ENCODE measurements around the gene MACF1.

Gene MACF1

DNA sequence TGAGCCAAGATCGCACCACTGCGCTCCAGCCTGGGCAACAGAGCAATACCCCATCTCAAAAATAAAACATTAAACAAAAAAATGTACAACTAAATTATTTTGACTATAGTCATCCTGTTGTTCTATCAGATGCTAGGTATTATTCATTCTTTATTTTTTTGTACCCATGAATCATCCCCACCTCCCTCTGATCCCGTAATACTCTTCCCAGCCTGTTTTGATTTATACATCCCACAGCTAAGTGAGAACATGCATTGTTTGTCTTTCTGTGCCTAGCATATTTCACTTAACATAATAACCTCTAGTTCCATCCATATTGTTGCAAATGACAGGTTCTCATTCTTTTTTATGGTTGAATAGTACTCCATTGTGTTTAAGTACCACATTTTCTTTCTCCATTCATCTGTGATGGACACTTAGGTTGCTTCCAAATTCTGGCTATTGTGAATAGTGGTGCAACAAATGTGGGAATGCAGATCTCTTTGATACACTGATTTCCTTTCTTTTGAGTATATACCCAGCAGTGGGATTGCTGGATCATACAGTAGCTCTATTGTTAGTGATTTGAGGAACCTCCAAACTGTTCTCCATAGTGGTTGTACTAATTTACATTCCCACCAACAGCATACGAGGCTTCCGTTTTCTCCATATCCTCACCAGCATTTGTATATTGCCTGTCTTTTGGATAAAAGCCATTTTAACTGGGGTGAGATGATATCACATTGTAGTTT, 84.4 kb downstream of the MACF1 start:
- no peaks in the 10 kb centered on the region for H3K9me3 ChIP-seq (ENCODE audit: insufficient read depth, low read depth, low read length)
- no peak for DNase-seq
- no CpG with 5 or more reads among the region's 5 CpGs for WGBS (ENCODE audit: extremely low coverage, insufficient coverage, insufficient read length)
- H3K79me2 ChIP-seq (ENCODE audit: control insufficient read depth, insufficient read depth, low read length, poor library complexity): no peaks in the 10 kb centered on the region
- no peak overlapping the region for H4K12ac ChIP-seq (ENCODE audit: low read depth, low read length)
- no peaks in the 10 kb centered on the region for H3K4me1 ChIP-seq (ENCODE audit: control insufficient read depth in 1 of 2, insufficient read depth in 2 of 2, low read length in 2 of 2)
- no peaks in the 10 kb centered on the region for H3K79me1 ChIP-seq (ENCODE audit: low read length)
- H2BK12ac ChIP-seq (ENCODE audit: low read length): no peak overlapping the region
- no peak overlapping the region for H2BK5ac ChIP-seq (ENCODE audit: low read depth, low read length, poor library complexity)
- H4K91ac ChIP-seq (ENCODE audit: low read depth, low read length): no peak overlapping the region
- H3K23ac ChIP-seq (ENCODE audit: low read length): no peak overlapping the region
- H3K4me2 ChIP-seq (ENCODE audit: low read length): no peak overlapping the region
- H3K4me3 ChIP-seq (ENCODE audit: low read depth, low read length): no peak overlapping the region
- H3K27ac ChIP-seq (ENCODE audit: low read depth, low read length): no peak overlapping the region
- no peak overlapping the region for H2BK120ac ChIP-seq (ENCODE audit: insufficient read depth, low read length, poor library complexity)
- no peak overlapping the region for H3K14ac ChIP-seq (ENCODE audit: low read length)
- H3K4ac ChIP-seq (ENCODE audit: low read depth, low read length): no peak overlapping the region
- H3K27me3 ChIP-seq (ENCODE audit: insufficient read depth, low read length): no peaks in the 10 kb centered on the region
- peaks cover 25 to 45% of the 10 kb centered on the region in 2 experiments for H3K36me3 ChIP-seq (ENCODE audit: control insufficient read depth in 1 of 2, insufficient read depth in 2 of 2, low read length in 2 of 2)
- no peak overlapping the region for H4K8ac ChIP-seq (ENCODE audit: low read depth, low read length)
- H2AK5ac ChIP-seq (ENCODE audit: low read length): no peak overlapping the region
- H3K18ac ChIP-seq (ENCODE audit: low read length): no peak overlapping the region
- no peak overlapping the region for H3K9ac ChIP-seq (ENCODE audit: low read length)
- H2AFZ ChIP-seq (ENCODE audit: insufficient read depth, low read length, poor library complexity): no peak overlapping the region

DNA sequence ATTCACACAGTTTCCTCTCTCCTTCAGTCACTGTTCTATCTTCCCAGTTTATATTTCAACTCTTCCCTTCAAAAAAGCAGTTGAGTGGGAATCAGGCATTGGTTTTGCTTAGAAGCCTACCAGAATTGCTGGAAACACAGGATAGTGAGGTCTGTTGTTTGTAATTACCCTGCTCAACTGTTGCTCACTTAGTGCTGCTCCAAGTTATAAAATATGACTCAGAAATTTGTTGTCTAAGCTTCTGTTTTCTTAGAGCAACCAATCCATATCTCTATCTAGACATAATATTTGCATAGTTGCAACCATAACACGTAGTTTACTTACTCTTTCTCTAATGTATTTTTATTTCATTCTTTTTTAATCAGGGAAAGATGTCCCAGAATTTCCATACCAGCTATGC, 87.9 kb downstream of the MACF1 start:
- H3K79me1 ChIP-seq (ENCODE audit: low read length): no peaks in the 10 kb centered on the region
- H3K79me2 ChIP-seq (ENCODE audit: control insufficient read depth, insufficient read depth, low read length, poor library complexity): no peaks in the 10 kb centered on the region
- no peak overlapping the region for H3K14ac ChIP-seq (ENCODE audit: low read length)
- no peaks in the 10 kb centered on the region for H3K4me1 ChIP-seq (ENCODE audit: control insufficient read depth in 1 of 2, insufficient read depth in 2 of 2, low read length in 2 of 2)
- WGBS (ENCODE audit: extremely low coverage, insufficient coverage, insufficient read length): no CpG with 5 or more reads among the region's 1 CpG
- H3K4ac ChIP-seq (ENCODE audit: low read depth, low read length): no peak overlapping the region
- H3K27ac ChIP-seq (ENCODE audit: low read depth, low read length): no peak overlapping the region
- DNase-seq: no peak
- no peak overlapping the region for H4K12ac ChIP-seq (ENCODE audit: low read depth, low read length)
- no peak overlapping the region for H4K8ac ChIP-seq (ENCODE audit: low read depth, low read length)
- no peak overlapping the region for H2AFZ ChIP-seq (ENCODE audit: insufficient read depth, low read length, poor library complexity)
- H2BK5ac ChIP-seq (ENCODE audit: low read depth, low read length, poor library complexity): no peak overlapping the region
- H2BK12ac ChIP-seq (ENCODE audit: low read length): no peak overlapping the region
- H2AK5ac ChIP-seq (ENCODE audit: low read length): no peak overlapping the region
- no peaks in the 10 kb centered on the region for H3K27me3 ChIP-seq (ENCODE audit: insufficient read depth, low read length)
- H3K4me2 ChIP-seq (ENCODE audit: low read length): no peak overlapping the region
- H3K36me3 ChIP-seq (ENCODE audit: control insufficient read depth in 1 of 2, insufficient read depth in 2 of 2, low read length in 2 of 2): peaks cover 18 to 38% of the 10 kb centered on the region in 2 experiments
- no peak overlapping the region for H3K23ac ChIP-seq (ENCODE audit: low read length)
- H3K9ac ChIP-seq (ENCODE audit: low read length): no peak overlapping the region
- no peak overlapping the region for H2BK120ac ChIP-seq (ENCODE audit: insufficient read depth, low read length, poor library complexity)
- H3K9me3 ChIP-seq (ENCODE audit: insufficient read depth, low read depth, low read length): no peaks in the 10 kb centered on the region
- no peak overlapping the region for H4K91ac ChIP-seq (ENCODE audit: low read depth, low read length)
- no peak overlapping the region for H3K18ac ChIP-seq (ENCODE audit: low read length)
- no peak overlapping the region for H3K4me3 ChIP-seq (ENCODE audit: low read depth, low read length)

DNA sequence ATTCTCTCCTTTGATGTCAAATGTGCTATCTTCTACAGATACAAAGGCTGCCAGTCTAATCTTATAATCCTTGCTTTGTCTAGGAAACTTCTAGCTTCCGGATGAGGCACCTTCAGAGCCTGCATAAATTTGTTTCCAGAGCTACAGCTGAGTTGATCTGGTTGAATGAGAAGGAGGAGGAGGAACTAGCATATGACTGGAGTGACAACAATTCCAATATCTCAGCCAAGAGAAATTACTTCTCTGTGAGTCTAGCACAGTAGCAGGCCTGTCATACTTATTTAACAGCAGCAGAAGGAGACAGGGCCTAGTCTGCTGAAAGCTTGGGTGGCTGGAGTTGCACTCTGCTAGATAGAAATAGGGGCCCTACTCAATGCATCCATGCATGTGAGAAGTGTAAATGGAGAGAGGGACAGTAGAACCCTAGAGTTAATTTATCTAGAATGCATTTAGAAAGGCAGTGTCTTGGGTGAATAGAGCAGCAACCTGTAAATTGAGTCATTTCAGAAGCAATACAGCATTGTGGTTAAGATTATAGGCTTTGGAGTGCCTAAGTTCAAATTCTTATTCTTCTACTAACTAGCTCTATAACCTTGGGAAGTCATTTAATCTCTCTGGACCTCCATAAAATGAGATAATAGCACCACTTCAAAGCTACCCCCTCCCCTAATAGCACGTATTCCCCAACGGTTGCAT, 89.0 kb downstream of the MACF1 start:
- Histone ChIP-seq H3K36me3 (ENCODE audit: control insufficient read depth in 1 of 2, insufficient read depth in 2 of 2, low read length in 2 of 2) (peaks cover 10 to 33% of the 10 kb centered on the region in 2 experiments), H2AK5ac (ENCODE audit: low read length) (no peak overlapping the region), H4K12ac (ENCODE audit: low read depth, low read length) (no peak overlapping the region), H4K8ac (ENCODE audit: low read depth, low read length) (no peak overlapping the region), H3K18ac (ENCODE audit: low read length) (no peak overlapping the region), H3K4me3 (ENCODE audit: low read depth, low read length) (no peak overlapping the region), H3K79me2 (ENCODE audit: control insufficient read depth, insufficient read depth, low read length, poor library complexity) (no peaks in the 10 kb centered on the region), H3K9ac (ENCODE audit: low read length) (no peak overlapping the region), H4K91ac (ENCODE audit: low read depth, low read length) (no peak overlapping the region), H3K9me3 (ENCODE audit: insufficient read depth, low read depth, low read length) (no peaks in the 10 kb centered on the region), H3K23ac (ENCODE audit: low read length) (no peak overlapping the region), H2BK120ac (ENCODE audit: insufficient read depth, low read length, poor library complexity) (no peak overlapping the region), H3K4me2 (ENCODE audit: low read length) (no peak overlapping the region), H3K14ac (ENCODE audit: low read length) (no peak overlapping the region), H3K4me1 (ENCODE audit: control insufficient read depth in 1 of 2, insufficient read depth in 2 of 2, low read length in 2 of 2) (no peaks in the 10 kb centered on the region), H2AFZ (ENCODE audit: insufficient read depth, low read length, poor library complexity) (no peak overlapping the region), H3K79me1 (ENCODE audit: low read length) (no peaks in the 10 kb centered on the region), H3K4ac (ENCODE audit: low read depth, low read length) (no peak overlapping the region), H2BK12ac (ENCODE audit: low read length) (no peak overlapping the region), H3K27me3 (ENCODE audit: insufficient read depth, low read length) (no peaks in the 10 kb centered on the region), H2BK5ac (ENCODE audit: low read depth, low read length, poor library complexity) (no peak overlapping the region), H3K27ac (ENCODE audit: low read depth, low read length) (no peak overlapping the region)
- no peak for DNase-seq
- no CpG with 5 or more reads among the region's 3 CpGs for WGBS (ENCODE audit: extremely low coverage, insufficient coverage, insufficient read length)

DNA sequence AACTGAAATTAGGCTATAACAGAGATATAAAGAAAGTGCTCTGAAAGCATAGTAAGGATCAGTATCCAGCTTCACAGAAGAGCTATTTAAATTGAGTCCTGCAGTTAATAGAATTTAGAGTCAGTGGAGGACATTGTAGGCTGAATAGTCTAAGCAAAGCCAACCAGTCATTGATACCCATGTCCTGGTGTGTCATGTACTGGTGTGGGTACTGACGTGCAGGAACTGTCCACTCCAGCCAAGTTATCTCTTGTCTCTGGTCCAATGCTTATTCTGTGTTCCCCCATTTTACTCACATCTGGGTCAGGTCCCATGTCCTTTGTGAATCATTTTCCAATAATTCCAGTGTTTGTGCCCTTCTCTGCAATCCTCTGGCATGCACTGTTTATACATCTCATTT, 90.0 kb downstream of the MACF1 start:
- no peak overlapping the region for H2AK5ac ChIP-seq (ENCODE audit: low read length)
- no peak overlapping the region for H3K4ac ChIP-seq (ENCODE audit: low read depth, low read length)
- H3K4me3 ChIP-seq (ENCODE audit: low read depth, low read length): no peak overlapping the region
- no peaks in the 10 kb centered on the region for H3K27me3 ChIP-seq (ENCODE audit: insufficient read depth, low read length)
- peaks cover 12 to 35% of the 10 kb centered on the region in 2 experiments for H3K36me3 ChIP-seq (ENCODE audit: control insufficient read depth in 1 of 2, insufficient read depth in 2 of 2, low read length in 2 of 2)
- no peak overlapping the region for H3K27ac ChIP-seq (ENCODE audit: low read depth, low read length)
- no CpG with 5 or more reads among the region's 1 CpG for WGBS (ENCODE audit: extremely low coverage, insufficient coverage, insufficient read length)
- no peak overlapping the region for H4K12ac ChIP-seq (ENCODE audit: low read depth, low read length)
- H2BK5ac ChIP-seq (ENCODE audit: low read depth, low read length, poor library complexity): no peak overlapping the region
- H3K14ac ChIP-seq (ENCODE audit: low read length): no peak overlapping the region
- no peak for DNase-seq
- no peak overlapping the region for H2BK12ac ChIP-seq (ENCODE audit: low read length)
- H3K9me3 ChIP-seq (ENCODE audit: insufficient read depth, low read depth, low read length): no peaks in the 10 kb centered on the region
- no peak overlapping the region for H4K8ac ChIP-seq (ENCODE audit: low read depth, low read length)
- no peak overlapping the region for H3K4me2 ChIP-seq (ENCODE audit: low read length)
- no peaks in the 10 kb centered on the region for H3K79me1 ChIP-seq (ENCODE audit: low read length)
- H3K18ac ChIP-seq (ENCODE audit: low read length): no peak overlapping the region
- no peak overlapping the region for H3K23ac ChIP-seq (ENCODE audit: low read length)
- no peak overlapping the region for H4K91ac ChIP-seq (ENCODE audit: low read depth, low read length)
- H3K4me1 ChIP-seq (ENCODE audit: control insufficient read depth in 1 of 2, insufficient read depth in 2 of 2, low read length in 2 of 2): peaks cover 0 to 3% of the 10 kb centered on the region in 2 experiments
- H3K9ac ChIP-seq (ENCODE audit: low read length): no peak overlapping the region
- H2AFZ ChIP-seq (ENCODE audit: insufficient read depth, low read length, poor library complexity): no peak overlapping the region
- H2BK120ac ChIP-seq (ENCODE audit: insufficient read depth, low read length, poor library complexity): no peak overlapping the region
- H3K79me2 ChIP-seq (ENCODE audit: control insufficient read depth, insufficient read depth, low read length, poor library complexity): no peaks in the 10 kb centered on the region
